H1 (cell line): ENCODE results near the gene RSU1. TPM values are rescaled to one million over a fixed set of nuclear protein-coding genes. Genes with fewer than 3 reads are reported as not detected.

Source experiments
- CTCF ChIA-PET: fragments of 300-600 bp; sonication (Branson Sonifier 250); formaldehyde crosslinking; loops from one replicate; lab custom pipeline; 2021; ENCODE audit not compliant: partially characterized antibody; lab: Charles Lee
- POLR2A ChIA-PET: fragments of 300-600 bp; sonication (Branson Sonifier 250); formaldehyde crosslinking; loops from one replicate; lab custom pipeline; 2021; ENCODE audit warnings: inconsistent platforms; ENCODE audit not compliant: partially characterized antibody; lab: Charles Lee
- DNase-seq, 2 experiments: peaks; one replicate each; pipeline versions ENCODE4 v3.0.0 to v3.0.0-alpha.2; 2010 to 2022; ENCODE audit warnings: low spot score in 2 of 2, low read depth in 1 of 2, mixed read lengths in 1 of 2
- FAIRE-seq: peaks from 2 replicates; lab custom pipeline; 2011; peaks lifted over from hg19 to GRCh38; lab: Jason Lieb, UNC
- H2AFZ ChIP-seq: 2 replicates; pipeline ENCODE4 v1.8.1; 2012; ENCODE audit warnings: low read length, inconsistent platforms
- H2AK5ac ChIP-seq: 2 replicates; pipeline ENCODE4 v1.6.1; 2013; ENCODE audit warnings: low read depth, low read length
- H2BK120ac ChIP-seq: replicated peaks from 2 replicates; pipeline ENCODE3; 2013; ENCODE audit warnings: low read depth, low read length, inconsistent platforms
- H2BK12ac ChIP-seq: 2 replicates; pipeline ENCODE4 v1.6.1; 2013; ENCODE audit warnings: low read depth, low read length
- H2BK15ac ChIP-seq: 2 replicates; pipeline ENCODE4 v1.6.1; 2013; ENCODE audit warnings: low read length
- H2BK20ac ChIP-seq: 2 replicates; pipeline ENCODE4 v1.6.1; 2013; ENCODE audit warnings: low read length
- H2BK5ac ChIP-seq: 2 replicates; pipeline ENCODE4 v1.6.1; 2013; ENCODE audit warnings: low read depth, low read length
- H3K14ac ChIP-seq: 2 replicates; pipeline ENCODE4 v1.6.1; 2013; ENCODE audit warnings: inconsistent platforms; ENCODE audit not compliant: insufficient read length
- H3K18ac ChIP-seq: 2 replicates; pipeline ENCODE4 v1.6.1; 2013; ENCODE audit warnings: low read length; ENCODE audit errors: extremely low read depth
- H3K23ac ChIP-seq: 2 replicates; pipeline ENCODE4 v1.6.1; 2013; ENCODE audit warnings: inconsistent platforms; ENCODE audit not compliant: insufficient read length
- H3K23me2 ChIP-seq: 2 replicates; pipeline ENCODE4 v1.6.1; 2013; ENCODE audit warnings: low read depth, low read length
- H3K27ac ChIP-seq: 2 replicates; pipeline ENCODE4 v1.6.1; 2011; ENCODE audit warnings: low read depth, low read length, inconsistent platforms
- H3K27me3 ChIP-seq, 4 experiments: replicated peaks in 1 of 4; 1 replicate in 1 of 4; 2 replicates in 3 of 4; pipeline versions ENCODE4 v1.6.1 to v1.8.1; 2011 to 2013; ENCODE audit warnings: low read length in 3 of 4, mild to moderate bottlenecking in 3 of 4, inconsistent platforms in 2 of 4, mixed read lengths in 2 of 4, moderate library complexity in 1 of 4; ENCODE audit not compliant: control insufficient read depth in 3 of 4, insufficient read depth in 3 of 4; ENCODE audit errors: extremely low read depth in 1 of 4
- H3K36me3 ChIP-seq, 4 experiments: 2 replicates each; pipeline versions ENCODE4 v1.6.1 to v1.8.1; 2011 to 2013; ENCODE audit warnings: mild to moderate bottlenecking in 4 of 4, low read length in 3 of 4, moderate library complexity in 2 of 4, control low read depth in 1 of 4, inconsistent platforms in 1 of 4; ENCODE audit not compliant: insufficient read depth in 4 of 4, control insufficient read depth in 2 of 4
- H3K4ac ChIP-seq: replicated peaks from 2 replicates; pipeline ENCODE3; 2013; ENCODE audit warnings: low read length, low read depth, mixed read lengths, inconsistent platforms; ENCODE audit not compliant: insufficient read length
- H3K4me1 ChIP-seq, 4 experiments: replicated peaks in 1 of 4; 1 replicate in 1 of 4; 2 replicates in 3 of 4; pipeline versions ENCODE4 v1.6.1 to v1.8.1; 2011 to 2013; ENCODE audit warnings: low read length in 3 of 4, inconsistent platforms in 2 of 4, mixed read lengths in 1 of 4; ENCODE audit not compliant: insufficient read depth in 4 of 4, control insufficient read depth in 3 of 4
- H3K4me2 ChIP-seq, 2 experiments: 2 replicates each; pipeline versions ENCODE4 v1.6.1 to v1.8.1; 2011 to 2013; ENCODE audit warnings: low read depth in 2 of 2, low read length in 2 of 2, control low read depth in 1 of 2, inconsistent platforms in 1 of 2, mild to moderate bottlenecking in 1 of 2; ENCODE audit not compliant: insufficient read depth in 1 of 2
- H3K4me3 ChIP-seq, 4 experiments: fragments of 200-600, 300-600 bp in 1 of 4; sonication (generic), shearing (Covaris generic), sonication (Bioruptor Twin) in 1 of 4; 2 replicates each; pipeline versions ENCODE4 v1.5.1 to v1.8.1; 2011 to 2016; ENCODE audit warnings: low read length in 4 of 4, low read depth in 3 of 4, control low read depth in 2 of 4, inconsistent platforms in 2 of 4, mild to moderate bottlenecking in 2 of 4, mixed read lengths in 1 of 4, moderate library complexity in 1 of 4; ENCODE audit not compliant: insufficient read depth in 2 of 4; ENCODE audit errors: extremely low read depth in 1 of 4
- H3K56ac ChIP-seq: replicated peaks from 2 replicates; pipeline ENCODE3; 2013; ENCODE audit warnings: low read depth, mild to moderate bottlenecking, mixed read lengths, low read length, inconsistent platforms; ENCODE audit not compliant: insufficient read length
- H3K79me1 ChIP-seq: 2 replicates; pipeline ENCODE4 v1.6.1; 2013; ENCODE audit warnings: low read depth, low read length, control low read depth
- H3K79me2 ChIP-seq, 2 experiments: 2 replicates each; pipeline versions ENCODE4 v1.6.1 to v1.8.1; 2012 to 2013; ENCODE audit warnings: low read length in 2 of 2, mild to moderate bottlenecking in 2 of 2, inconsistent platforms in 1 of 2; ENCODE audit not compliant: insufficient read depth in 2 of 2, control insufficient read depth in 1 of 2
- H3K9ac ChIP-seq, 4 experiments: replicated peaks in 1 of 4; 1 replicate in 1 of 4; 2 replicates in 3 of 4; pipeline versions ENCODE4 v1.6.1 to v1.8.1; 2011 to 2013; ENCODE audit warnings: low read depth in 3 of 4, low read length in 3 of 4, control low read depth in 2 of 4, mild to moderate bottlenecking in 2 of 4, moderate library complexity in 2 of 4, inconsistent platforms in 1 of 4; ENCODE audit errors: extremely low read depth in 1 of 4
- H3K9me3 ChIP-seq, 2 experiments: 2 replicates each; pipeline versions ENCODE4 v1.6.1 to v1.8.1; 2012 to 2013; ENCODE audit warnings: mild to moderate bottlenecking in 2 of 2, moderate library complexity in 2 of 2, control low read depth in 1 of 2, inconsistent platforms in 1 of 2, low read depth in 1 of 2, low read length in 1 of 2, mixed read lengths in 1 of 2; ENCODE audit not compliant: insufficient read depth in 2 of 2
- H4K20me1 ChIP-seq, 2 experiments: replicated peaks in 1 of 2; 2 replicates each; pipeline versions ENCODE3 to v1.8.1; 2011 to 2013; ENCODE audit warnings: inconsistent platforms in 2 of 2, low read length in 2 of 2, mild to moderate bottlenecking in 1 of 2; ENCODE audit not compliant: insufficient read depth in 2 of 2, control insufficient read depth in 1 of 2
- H4K5ac ChIP-seq: 2 replicates; pipeline ENCODE4 v1.6.1; 2013; ENCODE audit warnings: low read length, low read depth, mixed read lengths, inconsistent platforms; ENCODE audit not compliant: insufficient read length
- H4K8ac ChIP-seq: 2 replicates; pipeline ENCODE4 v1.8.0; 2013; ENCODE audit warnings: mild to moderate bottlenecking, moderate library complexity, low read length, inconsistent platforms; ENCODE audit not compliant: insufficient read depth; ENCODE audit errors: extremely low read depth
- H4K91ac ChIP-seq: replicated peaks from 2 replicates; pipeline ENCODE3; 2013; ENCODE audit warnings: low read length, mixed read lengths, inconsistent platforms; ENCODE audit not compliant: insufficient read length
- GABPA ChIP-seq: IDR thresholded peaks from 2 replicates; pipeline ENCODE4 v1.6.1; 2011; ENCODE audit warnings: mild to moderate bottlenecking, low read length, moderate library complexity, borderline replicate concordance; ENCODE audit not compliant: insufficient read depth
- RFX5 ChIP-seq: IDR thresholded peaks from 2 replicates; pipeline ENCODE4 v1.6.1; 2011; ENCODE audit warnings: low read depth, low read length, improper control_type of control experiment, borderline replicate concordance
- SP4 ChIP-seq: IDR thresholded peaks from 2 replicates; pipeline ENCODE4 v1.6.1; 2012; ENCODE audit warnings: low read length, inconsistent platforms
- WGBS, 2 experiments: shearing (Covaris generic) in 1 of 2; methylation state at CpG; one replicate each; pipeline versions ENCODE4 v1.1.6 to v1.1.7; 2013 to 2015; ENCODE audit warnings: low lambda C conversion rate in 2 of 2, mixed read lengths in 2 of 2, inconsistent platforms in 1 of 2, low coverage in 1 of 2, missing lambda C conversion rate in 1 of 2; ENCODE audit not compliant: insufficient replicate concordance in 2 of 2, insufficient coverage in 1 of 2, insufficient read length in 1 of 2; ENCODE audit errors: extremely low coverage in 1 of 2, missing lambda C conversion rate in 1 of 2; 5-methylcytosine and 5-hydroxymethylcytosine counted together
- polyA plus RNA-seq, 7 experiments: library from polyadenylated mRNA; depleted of rRNA in 3 of 7; stranded (reverse) in 5 of 7; unstranded in 2 of 7; fragments of >200 nt in 5 of 7; fragments of 200-250 nt in 2 of 7; gene quantifications; 1 replicate in 5 of 7; 2 replicates in 1 of 7; 4 replicates in 1 of 7; pipeline versions ENCODE4 v1.2.1 to v1.2.3, GENCODE V29; 2011 to 2013; ENCODE audit warnings: missing spikeins in 2 of 7, mixed read lengths in 2 of 7
- total RNA-seq: library from RNA; stranded (reverse); fragmentation: NEBNext Ultra II Directional; extraction: Animal tissue kit (Norgen Biotek cat#: 25700); gene quantifications from 2 replicates; pipeline ENCODE4 v1.2.1, GENCODE V29; 2021

Gene RSU1
- total and polyA plus RNA-seq, 2 of the 8 experiments (the other 6 are each of a cell fraction or from before 2014, with no cell fraction given), result 50.0 to 68.2 TPM

- H3K4me3 ChIP-seq, result no peak overlapping the region
- H3K27ac ChIP-seq, result no peak overlapping the region
- H3K4me1 ChIP-seq, result no peaks in the 10 kb centered on the region
- H3K23me2 ChIP-seq, result peaks cover 2% of the 10 kb centered on the region; the same call in 1 of the 2 replicates
- ChIA-PET POLR2A (no interaction called here), CTCF (interaction anchor here (1.0 kb wide), 1 partner anchor 10 kb away, joined by 3 read pairs; no protein-coding TSS in a partner anchor)
- no peak overlapping the region for H3K23ac ChIP-seq
- no peak overlapping the region for H2BK5ac ChIP-seq
- H4K91ac ChIP-seq, result no peak overlapping the region
- no peak overlapping the region for H2BK12ac ChIP-seq
- H2BK20ac ChIP-seq, result no peak overlapping the region
- H3K36me3 ChIP-seq, result no peaks in the 10 kb centered on the region; a peak in 1 of 8 replicates
- H3K79me1 ChIP-seq, result no peaks in the 10 kb centered on the region; the same call in 1 of the 2 replicates
- H3K27me3 ChIP-seq, result no peaks in the 10 kb centered on the region
- H4K20me1 ChIP-seq, result peaks cover 0 to 1% of the 10 kb centered on the region in 2 experiments
- no peak overlapping the region for H4K5ac ChIP-seq
- DNase-seq (no peak), FAIRE-seq (no peak)
- H3K18ac ChIP-seq, result no peak overlapping the region
- H2BK15ac ChIP-seq, result no peak overlapping the region
- no peaks in the 10 kb centered on the region; a peak in 1 of 4 replicates for H3K9me3 ChIP-seq
- H4K8ac ChIP-seq, result no peak overlapping the region
- peaks cover 0 to 40% of the 10 kb centered on the region in 2 experiments; a peak in 3 of 4 replicates for H3K79me2 ChIP-seq
- H3K56ac ChIP-seq, result no peak overlapping the region
- no peak overlapping the region for H2BK120ac ChIP-seq
- no peak overlapping the region for H3K14ac ChIP-seq
- H3K4me2 ChIP-seq, result no peak overlapping the region
- H2AFZ ChIP-seq, result no peak overlapping the region
- 87% methylated on average over 8 of the region's 8 CpGs; no CpG with 5 or more reads in 1 of the 2 experiments for WGBS, 2 experiments
- no peak overlapping the region for H2AK5ac ChIP-seq
- H3K4ac ChIP-seq, result no peak overlapping the region
- H3K9ac ChIP-seq, result no peak overlapping the region
- TF ChIP-seq RFX5 (no peak), SP4 (no peak), GABPA (no peak)
These were observed 17.6 kb downstream of the RSU1 start for GRCh38 chr10:16799621-16800020.
